ENCODE measurements around the gene SPESP1.

DNA sequence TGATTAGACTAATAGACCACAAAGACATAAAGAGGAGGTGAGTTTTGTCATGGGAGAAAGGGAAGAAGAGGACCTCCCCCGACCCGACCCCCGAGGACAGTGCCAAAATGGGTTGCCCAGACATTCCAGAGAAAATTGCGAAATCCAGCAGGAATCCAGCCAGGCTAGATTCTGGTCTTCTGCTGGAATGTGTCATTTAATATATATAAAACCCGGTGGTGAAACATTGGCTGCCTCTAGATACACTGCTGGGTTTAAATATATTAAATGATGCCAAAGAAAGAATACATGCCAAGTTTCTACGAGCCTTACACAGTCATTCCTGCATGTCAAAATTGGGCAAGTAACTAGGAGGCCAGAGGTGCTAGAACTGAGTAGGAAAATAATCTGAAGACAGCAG lies 45.3 kb upstream of the SPESP1 start:
- TF ChIP-seq, protein P1, sequence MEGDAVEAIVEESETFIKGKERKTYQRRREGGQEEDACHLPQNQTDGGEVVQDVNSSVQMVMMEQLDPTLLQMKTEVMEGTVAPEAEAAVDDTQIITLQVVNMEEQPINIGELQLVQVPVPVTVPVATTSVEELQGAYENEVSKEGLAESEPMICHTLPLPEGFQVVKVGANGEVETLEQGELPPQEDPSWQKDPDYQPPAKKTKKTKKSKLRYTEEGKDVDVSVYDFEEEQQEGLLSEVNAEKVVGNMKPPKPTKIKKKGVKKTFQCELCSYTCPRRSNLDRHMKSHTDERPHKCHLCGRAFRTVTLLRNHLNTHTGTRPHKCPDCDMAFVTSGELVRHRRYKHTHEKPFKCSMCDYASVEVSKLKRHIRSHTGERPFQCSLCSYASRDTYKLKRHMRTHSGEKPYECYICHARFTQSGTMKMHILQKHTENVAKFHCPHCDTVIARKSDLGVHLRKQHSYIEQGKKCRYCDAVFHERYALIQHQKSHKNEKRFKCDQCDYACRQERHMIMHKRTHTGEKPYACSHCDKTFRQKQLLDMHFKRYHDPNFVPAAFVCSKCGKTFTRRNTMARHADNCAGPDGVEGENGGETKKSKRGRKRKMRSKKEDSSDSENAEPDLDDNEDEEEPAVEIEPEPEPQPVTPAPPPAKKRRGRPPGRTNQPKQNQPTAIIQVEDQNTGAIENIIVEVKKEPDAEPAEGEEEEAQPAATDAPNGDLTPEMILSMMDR (IDR thresholded peaks at IDR 0.05), result no peak
- no peak for TF ChIP-seq POLR2A (IDR thresholded peaks at IDR 0.05)

All from thyroid gland (tissue), 4 donors.